SH-SY5Y (cell line): ENCODE results near the gene NCK2.

Source experiments
- GATA2 ChIP-seq: IDR thresholded peaks from 2 replicates; pipeline ENCODE4 v1.6.1; 2011; ENCODE audit warnings: mild to moderate bottlenecking, low read depth, low read length
- GATA3 ChIP-seq: IDR thresholded peaks from 2 replicates; pipeline ENCODE4 v1.6.1; 2011; ENCODE audit warnings: low read depth, mild to moderate bottlenecking, low read length, moderate library complexity

DNA sequence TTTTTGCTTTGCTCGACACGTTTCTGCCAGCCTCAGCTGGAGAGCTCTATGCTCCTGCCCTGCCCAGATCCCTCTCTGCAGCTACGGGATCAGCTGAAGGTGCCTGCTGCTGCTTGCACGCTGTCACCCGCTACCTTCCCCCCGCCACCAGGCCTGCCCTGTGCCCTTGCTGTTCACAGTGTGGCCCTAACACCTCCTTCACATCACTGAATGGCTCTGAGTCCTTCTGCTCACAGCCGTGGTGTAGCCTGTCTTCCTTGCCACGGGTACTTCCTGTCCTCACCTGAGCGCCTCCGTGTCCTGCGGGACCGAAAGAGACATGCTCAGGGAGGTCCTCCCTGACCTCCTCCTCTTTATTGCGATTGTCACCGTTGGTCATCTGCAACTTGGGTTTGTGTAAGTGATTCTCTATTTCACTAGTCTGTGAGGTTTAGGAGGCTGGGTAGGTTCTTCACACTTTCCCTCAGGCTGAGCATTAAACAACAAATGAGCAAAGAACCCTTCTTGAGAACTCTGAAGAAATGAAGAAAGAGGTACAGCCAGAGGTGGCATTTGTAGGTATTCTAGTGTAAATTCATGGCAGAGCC, 127.5 kb downstream of the NCK2 start:
- TF ChIP-seq GATA3 (no peak), GATA2 (no peak)
